Measurements from ENCODE around the gene PFDN2.

- TF ChIP-seq TAF1 (IDR thresholded peaks at IDR 0.05; ENCODE audit: borderline replicate concordance, low read depth, low read length) = no peak
- TF ChIP-seq POLR2A (IDR thresholded peaks at IDR 0.05; ENCODE audit: low read depth, low read length) = no peak
Observed at GRCh38 chr1:161091796-161092507, 25.9 kb downstream of the PFDN2 start.
